ENCODE measurements around the gene FICD. TPM values are rescaled to one million over a fixed set of nuclear protein-coding genes. Genes with fewer than 3 reads are reported as not detected.
"Not testable (repeated sequence)": the region's sequence is repeated elsewhere in the genome, so short reads cannot be mapped to it uniquely, and the experiment has no call there.

The FICD gene
- total RNA-seq, 2 donors from 2014 or later: 4.0 to 7.7 TPM

GRCh38 chr12:108484431-108484830 lies 30.6 kb upstream of the FICD start:
- DNase-seq (no peak), ATAC-seq (replicated peaks in 1 of 2) (no peak)
- peaks cover 27% of the 10 kb centered on the region for H3K27me3 Mint-ChIP-seq (ENCODE audit: low read depth)
- peaks cover 0 to 4% of the 10 kb centered on the region in 2 donors for H3K36me3 Mint-ChIP-seq (ENCODE audit: insufficient read depth in 2 of 2)
- peaks cover 5% of the 10 kb centered on the region in 2 donors for H3K9me3 Mint-ChIP-seq
- H3K4me1 Mint-ChIP-seq (ENCODE audit: low read depth): no peaks in the 10 kb centered on the region
- H3K27ac Mint-ChIP-seq: no peak overlapping the region
- no peak overlapping the region for H3K4me3 Mint-ChIP-seq

DNA sequence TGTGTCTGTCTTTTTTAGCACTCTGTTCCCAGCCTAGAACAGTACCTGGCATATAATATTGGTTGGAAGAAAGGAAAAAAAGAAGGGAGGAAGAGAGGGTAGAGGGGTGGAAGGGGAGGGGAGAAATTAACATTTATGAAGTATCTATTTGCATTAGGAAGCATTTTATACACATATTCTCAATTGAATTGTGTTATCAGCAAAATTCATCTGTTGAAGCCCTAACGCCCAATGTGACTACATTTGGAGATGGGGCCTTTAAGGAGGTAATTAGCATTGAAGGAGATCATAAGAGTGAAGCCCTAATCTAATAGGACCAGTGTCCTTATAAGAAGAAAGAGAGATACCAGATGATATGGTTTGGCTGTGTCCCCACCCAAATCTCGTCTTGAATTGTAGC lies 30.2 kb upstream of the FICD start:
- ATAC-seq (replicated peaks in 1 of 2): no peak
- Mint-ChIP-seq H3K27ac (no peak overlapping the region), H3K4me3 (no peak overlapping the region), H3K27me3 (ENCODE audit: low read depth) (peaks cover 27% of the 10 kb centered on the region), H3K36me3 (ENCODE audit: insufficient read depth in 2 of 2) (peaks cover 0 to 4% of the 10 kb centered on the region in 2 donors), H3K4me1 (ENCODE audit: low read depth) (no peaks in the 10 kb centered on the region), H3K9me3 (peaks cover 5% of the 10 kb centered on the region in 2 donors)
- no peak for DNase-seq

DNA sequence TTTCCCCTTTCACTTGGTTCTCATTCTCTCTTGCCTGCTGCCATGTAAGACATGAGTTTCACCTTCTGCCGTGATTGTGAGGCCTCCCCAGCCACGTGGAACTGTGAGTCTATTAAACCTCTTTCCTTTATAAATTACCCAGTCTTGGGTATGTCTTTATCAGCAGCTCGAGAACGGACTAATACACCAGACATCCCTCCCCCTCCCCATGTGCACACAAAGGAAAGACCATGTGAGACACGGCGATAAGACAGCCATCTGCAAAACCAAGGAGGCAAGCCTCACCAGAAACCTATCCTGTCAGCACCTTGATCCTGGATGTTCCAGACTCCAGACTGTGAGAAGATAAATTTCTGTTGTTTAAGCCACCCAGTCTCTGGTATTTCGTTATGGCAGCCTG lies 29.7 kb upstream of the FICD start:
- not testable (repeated sequence) for ATAC-seq (replicated peaks in 1 of 2); H3K27ac Mint-ChIP-seq; H3K9me3 Mint-ChIP-seq; H3K4me3 Mint-ChIP-seq; H3K36me3 Mint-ChIP-seq (ENCODE audit: insufficient read depth in 2 of 2); DNase-seq; H3K4me1 Mint-ChIP-seq (ENCODE audit: low read depth)
- peaks cover 24% of the 10 kb centered on the region for H3K27me3 Mint-ChIP-seq (ENCODE audit: low read depth)

- not testable (repeated sequence) for H3K9me3 Mint-ChIP-seq; ATAC-seq (replicated peaks in 1 of 2); H3K4me1 Mint-ChIP-seq (ENCODE audit: low read depth); DNase-seq; H3K4me3 Mint-ChIP-seq; H3K36me3 Mint-ChIP-seq (ENCODE audit: insufficient read depth in 2 of 2); H3K27ac Mint-ChIP-seq
- H3K27me3 Mint-ChIP-seq (ENCODE audit: low read depth): peaks cover 15% of the 10 kb centered on the region
Observed at GRCh38 chr12:108487029-108487428, 28.0 kb upstream of the FICD start.

DNA sequence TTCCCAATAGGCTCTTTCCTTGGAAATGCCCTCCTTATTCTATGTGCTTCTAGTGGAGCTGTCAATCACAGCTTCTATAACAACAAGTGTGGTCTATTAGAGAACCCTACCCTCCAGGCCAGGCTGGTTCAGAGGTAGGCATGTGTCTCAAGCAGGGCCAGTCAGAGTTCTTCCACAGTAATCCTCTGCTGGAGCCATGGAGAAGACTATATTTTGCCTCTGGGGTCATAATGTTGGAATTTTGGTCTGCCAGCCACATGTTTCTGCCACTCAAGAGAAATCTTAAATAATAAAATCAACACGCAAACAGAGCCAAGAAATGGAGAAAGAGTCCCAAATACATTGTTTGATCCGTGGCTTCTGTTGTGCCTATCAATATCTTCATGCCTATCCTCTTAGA lies 23.8 kb upstream of the FICD start:
- H3K4me3 Mint-ChIP-seq: no peak overlapping the region
- ATAC-seq (replicated peaks in 1 of 2) (no peak), DNase-seq (no peak)
- no peak overlapping the region for H3K27ac Mint-ChIP-seq
- peaks cover 5% of the 10 kb centered on the region in 2 donors for H3K9me3 Mint-ChIP-seq
- H3K36me3 Mint-ChIP-seq (ENCODE audit: insufficient read depth in 2 of 2): peaks cover 0 to 4% of the 10 kb centered on the region in 2 donors
- no peaks in the 10 kb centered on the region for H3K4me1 Mint-ChIP-seq (ENCODE audit: low read depth)
- peaks cover 39% of the 10 kb centered on the region for H3K27me3 Mint-ChIP-seq (ENCODE audit: low read depth)

GRCh38 chr12:108495054-108495453 lies 20.0 kb upstream of the FICD start:
- Mint-ChIP-seq H3K4me1 (ENCODE audit: low read depth) (no peaks in the 10 kb centered on the region), H3K9me3 (no peaks in the 10 kb centered on the region), H3K4me3 (no peak overlapping the region), H3K27me3 (ENCODE audit: low read depth) (peaks cover 57% of the 10 kb centered on the region), H3K27ac (no peak overlapping the region), H3K36me3 (ENCODE audit: insufficient read depth in 2 of 2) (no peaks in the 10 kb centered on the region)
- ATAC-seq (replicated peaks in 1 of 2) (no peak), DNase-seq (peak in 1 of 2 donors; percentile 39)

DNA sequence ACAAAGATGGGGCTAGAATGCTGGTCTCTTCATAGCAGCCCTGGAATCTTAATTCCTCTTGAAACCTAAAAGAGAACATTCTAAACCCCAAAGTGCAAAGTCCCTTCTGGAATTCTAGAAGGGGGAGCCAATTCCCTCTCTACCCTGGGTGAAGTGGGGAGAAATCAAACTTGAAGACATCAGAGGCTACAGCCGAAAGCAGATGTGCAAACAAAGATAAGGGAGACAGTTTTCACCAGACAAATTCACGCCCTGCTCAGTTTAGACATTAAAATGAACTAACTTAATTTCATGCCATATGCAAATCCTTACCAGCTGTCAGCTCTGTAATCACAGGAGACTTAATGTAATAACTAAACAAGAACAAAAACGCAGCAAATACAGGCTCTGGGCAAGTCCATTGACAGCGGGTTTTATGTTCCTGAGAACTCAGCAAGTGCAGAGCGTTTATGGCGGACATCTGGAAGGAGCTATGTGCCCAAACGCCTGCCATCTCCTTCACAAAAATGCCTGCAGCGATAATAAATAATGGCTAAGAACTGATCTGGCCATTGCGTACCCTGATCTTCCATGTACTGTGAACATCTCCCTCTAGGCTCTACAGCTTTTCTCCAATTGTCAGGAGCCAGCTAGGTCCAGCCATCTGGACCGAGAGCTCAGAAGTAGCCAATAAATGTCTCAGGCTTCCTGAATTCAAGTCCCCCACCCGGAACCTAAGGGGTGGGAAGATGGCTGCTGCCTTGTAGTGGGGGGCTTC lies 19.1 kb upstream of the FICD start:
- H3K4me3 Mint-ChIP-seq: no peak overlapping the region
- H3K4me1 Mint-ChIP-seq (ENCODE audit: low read depth): no peaks in the 10 kb centered on the region
- H3K27ac Mint-ChIP-seq: no peak overlapping the region
- no peaks in the 10 kb centered on the region for H3K9me3 Mint-ChIP-seq
- ATAC-seq (replicated peaks in 1 of 2): no peak
- DNase-seq: no peak
- no peaks in the 10 kb centered on the region for H3K36me3 Mint-ChIP-seq (ENCODE audit: insufficient read depth in 2 of 2)
- peaks cover 55% of the 10 kb centered on the region for H3K27me3 Mint-ChIP-seq (ENCODE audit: low read depth)

- no peak overlapping the region for H3K27ac Mint-ChIP-seq
- H3K4me1 Mint-ChIP-seq (ENCODE audit: low read depth): no peaks in the 10 kb centered on the region
- peaks cover 47% of the 10 kb centered on the region for H3K27me3 Mint-ChIP-seq (ENCODE audit: low read depth)
- no peak for DNase-seq
- no peak for ATAC-seq (replicated peaks in 1 of 2)
- no peak overlapping the region for H3K4me3 Mint-ChIP-seq
- peaks cover 2 to 3% of the 10 kb centered on the region in 2 donors for H3K36me3 Mint-ChIP-seq (ENCODE audit: insufficient read depth in 2 of 2)
- H3K9me3 Mint-ChIP-seq: peaks cover 3 to 5% of the 10 kb centered on the region in 2 donors
Observed at GRCh38 chr12:108498136-108498535, 16.9 kb upstream of the FICD start.

- no peak for ATAC-seq (replicated peaks in 1 of 2)
- H3K36me3 Mint-ChIP-seq (ENCODE audit: insufficient read depth in 2 of 2): peaks cover 9 to 12% of the 10 kb centered on the region in 2 donors
- no peak overlapping the region for H3K4me3 Mint-ChIP-seq
- no peak overlapping the region for H3K27ac Mint-ChIP-seq
- DNase-seq: no peak
- H3K27me3 Mint-ChIP-seq (ENCODE audit: low read depth): peaks cover 44% of the 10 kb centered on the region
- peaks cover 8 to 12% of the 10 kb centered on the region in 2 donors for H3K9me3 Mint-ChIP-seq
- H3K4me1 Mint-ChIP-seq (ENCODE audit: low read depth): peaks cover under 1% of the 10 kb centered on the region
Observed at GRCh38 chr12:108502922-108503321, 12.2 kb upstream of the FICD start.

DNA sequence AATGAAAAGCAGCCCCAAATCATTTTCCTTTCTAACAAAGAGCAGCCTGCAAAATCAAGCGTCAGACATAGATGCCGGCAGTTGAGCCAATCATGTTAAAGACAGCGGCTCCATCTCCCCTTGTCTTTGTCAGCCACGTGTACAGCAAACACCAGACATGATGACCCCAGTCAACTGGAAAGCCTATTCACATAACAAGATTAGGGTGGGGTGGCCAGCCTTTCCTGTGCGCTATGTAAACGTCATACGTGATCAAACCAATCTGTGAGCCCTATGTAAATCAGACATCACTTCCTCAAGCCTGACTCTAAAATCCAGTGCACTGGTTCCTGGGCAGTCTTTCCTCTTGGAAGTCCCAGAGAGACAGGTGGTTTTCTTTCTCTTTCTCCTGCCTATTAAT lies 9.9 kb upstream of the FICD start:
- Mint-ChIP-seq H3K9me3 (peaks cover 8 to 12% of the 10 kb centered on the region in 2 donors), H3K36me3 (ENCODE audit: insufficient read depth in 2 of 2) (peaks cover 9 to 12% of the 10 kb centered on the region in 2 donors), H3K4me3 (no peak overlapping the region), H3K4me1 (ENCODE audit: low read depth) (peaks cover 10% of the 10 kb centered on the region), H3K27me3 (ENCODE audit: low read depth) (peaks cover 32% of the 10 kb centered on the region), H3K27ac (no peak overlapping the region)
- no peak for ATAC-seq (replicated peaks in 1 of 2)
- DNase-seq: no peak

- H3K27me3 Mint-ChIP-seq (ENCODE audit: low read depth): peaks cover 30% of the 10 kb centered on the region
- peaks cover 7 to 10% of the 10 kb centered on the region in 2 donors for H3K36me3 Mint-ChIP-seq (ENCODE audit: insufficient read depth in 2 of 2)
- peak; percentile 93 to 94 for ATAC-seq (replicated peaks in 1 of 2)
- DNase-seq: peak; percentile 49 to 56
- H3K9me3 Mint-ChIP-seq: peaks cover 4 to 9% of the 10 kb centered on the region in 2 donors
- no peak overlapping the region for H3K27ac Mint-ChIP-seq
- peaks cover 23% of the 10 kb centered on the region for H3K4me1 Mint-ChIP-seq (ENCODE audit: low read depth)
- H3K4me3 Mint-ChIP-seq: peak overlapping the region in 1 of 2 donors; percentile 37
Observed at GRCh38 chr12:108507971-108508642, 7.0 kb upstream of the FICD start.

GRCh38 chr12:108509806-108510205 lies 5.3 kb upstream of the FICD start:
- DNase-seq: no peak
- Mint-ChIP-seq H3K27me3 (ENCODE audit: low read depth) (peaks cover 14% of the 10 kb centered on the region), H3K9me3 (no peaks in the 10 kb centered on the region)

DNA sequence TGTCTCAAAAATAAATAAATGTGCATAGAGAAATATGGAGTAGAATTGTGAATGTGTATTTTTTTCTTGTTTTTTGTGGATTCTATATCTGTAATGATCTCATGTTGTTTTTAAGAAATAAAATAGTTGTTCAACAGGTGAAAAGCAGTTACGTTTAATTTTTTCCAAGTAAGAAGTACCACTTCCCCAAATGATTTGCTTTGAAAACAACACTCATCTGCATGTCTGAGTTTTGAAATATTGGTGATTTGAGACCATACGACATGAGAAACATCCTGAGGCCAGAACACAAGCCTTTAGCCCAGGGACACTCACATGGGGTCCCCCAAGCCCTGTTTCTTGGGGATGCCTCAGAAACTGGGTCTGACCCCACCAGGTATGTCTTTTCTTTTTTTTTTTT lies 4.2 kb upstream of the FICD start:
- Mint-ChIP-seq H3K27me3 (ENCODE audit: low read depth) (peaks cover 4% of the 10 kb centered on the region), H3K4me1 (ENCODE audit: low read depth) (peaks cover 37% of the 10 kb centered on the region), H3K36me3 (ENCODE audit: insufficient read depth in 2 of 2) (peaks cover 0 to 3% of the 10 kb centered on the region in 2 donors), H3K27ac (no peak overlapping the region), H3K9me3 (no peaks in the 10 kb centered on the region), H3K4me3 (no peak overlapping the region)
- DNase-seq: no peak
- no peak for ATAC-seq (replicated peaks in 1 of 2)

More at GRCh38 chr12:108509806-108510205, 5.3 kb upstream of the FICD start:
- Mint-ChIP-seq H3K36me3 (ENCODE audit: insufficient read depth in 2 of 2) (no peaks in the 10 kb centered on the region), H3K4me3 (no peak overlapping the region), H3K4me1 (ENCODE audit: low read depth) (peaks cover 34% of the 10 kb centered on the region), H3K27ac (no peak overlapping the region)
- no peak for ATAC-seq (replicated peaks in 1 of 2)

Measured in activated T-cell treated with anti-CD3 and anti-CD28 coated beads, Interleukin-2, amount 50 U/mL, for 72 hours (primary cell).